ENCODE measurements around the gene SERPINC1. TPM values are rescaled to one million over a fixed set of nuclear protein-coding genes. Genes with fewer than 3 reads are reported as not detected.

SERPINC1 gene
- total and polyA plus RNA-seq, 9 of the 15 experiments (the other 6 are each of a cell fraction or from before 2014, with no cell fraction given) = 0.07 to 1.2 (median 0.50) TPM

- TF ChIP-seq, protein P1, sequence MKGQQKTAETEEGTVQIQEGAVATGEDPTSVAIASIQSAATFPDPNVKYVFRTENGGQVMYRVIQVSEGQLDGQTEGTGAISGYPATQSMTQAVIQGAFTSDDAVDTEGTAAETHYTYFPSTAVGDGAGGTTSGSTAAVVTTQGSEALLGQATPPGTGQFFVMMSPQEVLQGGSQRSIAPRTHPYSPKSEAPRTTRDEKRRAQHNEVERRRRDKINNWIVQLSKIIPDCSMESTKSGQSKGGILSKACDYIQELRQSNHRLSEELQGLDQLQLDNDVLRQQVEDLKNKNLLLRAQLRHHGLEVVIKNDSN (CRISPR knock-in tag; IDR thresholded peaks at IDR 0.05) = peak; percentile 97
- TF ChIP-seq ZBTB26 (CRISPR knock-in tag; IDR thresholded peaks at IDR 0.05) (peak; percentile 58), PHF8 (IDR thresholded peaks at IDR 0.05; ENCODE audit: borderline replicate concordance, low read length) (peak; percentile 95), ZNF589 (CRISPR knock-in tag; IDR thresholded peaks at IDR 0.05; ENCODE audit: low read depth) (peak; percentile 75), YY1 (IDR thresholded peaks at IDR 0.05; ENCODE audit: borderline replicate concordance in 1 of 3, control insufficient read depth in 1 of 3, extremely low read depth in 1 of 3, insufficient read depth in 3 of 3, insufficient read length in 1 of 3, insufficient replicate concordance in 2 of 3, low read depth in 1 of 3, low read length in 2 of 3) (peak in 2 of 3 experiments; percentile 75 to 88), ZNF324 (CRISPR knock-in tag; IDR thresholded peaks at IDR 0.05) (no peak; the same call in 1 of the 2 replicates), ZNF140 (CRISPR knock-in tag; IDR thresholded peaks at IDR 0.05) (no peak), ZNF764 (CRISPR knock-in tag; IDR thresholded peaks at IDR 0.05; ENCODE audit: low read depth) (no peak), HDAC2 (IDR thresholded peaks at IDR 0.05) (no peak), PHF20 (IDR thresholded peaks at IDR 0.05; ENCODE audit: partially characterized antibody) (peak; percentile 30), SMARCC2 (IDR thresholded peaks at IDR 0.05; ENCODE audit: low read depth) (no peak), XRCC4 (IDR thresholded peaks at IDR 0.05; ENCODE audit: extremely low read depth, insufficient read depth, insufficient read length) (no peak), ZNF232 (CRISPR knock-in tag; IDR thresholded peaks at IDR 0.05) (no peak), MEIS2 (IDR thresholded peaks at IDR 0.05; ENCODE audit: partially characterized antibody) (peak; percentile 36), HNRNPUL1 (IDR thresholded peaks at IDR 0.05; ENCODE audit: low read length) (no peak), TBP (optimal IDR thresholded peaks at IDR 0.05; ENCODE audit: low read depth, low read length) (no peak), HINFP (tag; conservative IDR thresholded peaks at IDR 0.05; ENCODE audit: low read depth) (peak; percentile 60; the same call in 1 of the 2 replicates)
- TF ChIP-seq, protein P2, sequence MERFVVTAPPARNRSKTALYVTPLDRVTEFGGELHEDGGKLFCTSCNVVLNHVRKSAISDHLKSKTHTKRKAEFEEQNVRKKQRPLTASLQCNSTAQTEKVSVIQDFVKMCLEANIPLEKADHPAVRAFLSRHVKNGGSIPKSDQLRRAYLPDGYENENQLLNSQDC (CRISPR knock-in tag; IDR thresholded peaks at IDR 0.05) = peak; percentile 84; the same call in 1 of the 2 replicates
- TF ChIP-seq, protein P3, sequence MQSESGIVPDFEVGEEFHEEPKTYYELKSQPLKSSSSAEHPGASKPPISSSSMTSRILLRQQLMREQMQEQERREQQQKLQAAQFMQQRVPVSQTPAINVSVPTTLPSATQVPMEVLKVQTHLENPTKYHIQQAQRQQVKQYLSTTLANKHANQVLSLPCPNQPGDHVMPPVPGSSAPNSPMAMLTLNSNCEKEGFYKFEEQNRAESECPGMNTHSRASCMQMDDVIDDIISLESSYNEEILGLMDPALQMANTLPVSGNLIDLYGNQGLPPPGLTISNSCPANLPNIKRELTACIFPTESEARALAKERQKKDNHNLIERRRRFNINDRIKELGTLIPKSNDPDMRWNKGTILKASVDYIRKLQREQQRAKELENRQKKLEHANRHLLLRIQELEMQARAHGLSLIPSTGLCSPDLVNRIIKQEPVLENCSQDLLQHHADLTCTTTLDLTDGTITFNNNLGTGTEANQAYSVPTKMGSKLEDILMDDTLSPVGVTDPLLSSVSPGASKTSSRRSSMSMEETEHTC (IDR thresholded peaks at IDR 0.05) = 0 out of 2 replicates have a peak, but pooled peaks have one; percentile 44
These were observed 49.3 kb downstream of the SERPINC1 start, which contains the start of gene GAS5 (continued) for GRCh38 chr1:173867753-173868265.

Measured in K562 (cell line).